Upper lobe of left lung (tissue), 4 donors: ENCODE results near the gene CINP.

ENCODE experiments used
- CTCF ChIP-seq, 6 experiments: fragments of 450-650 bp in 4 of 6; fragments of 200-600 bp in 2 of 6; sonication (generic) in 2 of 6; IDR thresholded peaks; one replicate each; pipeline ENCODE4 v1.5.1; 2016 to 2019; ENCODE audit warnings: antibody characterized with exemption in 6 of 6
- POLR2A ChIP-seq, 4 donors: fragments of 450-650 bp; IDR thresholded peaks; one replicate each; pipeline ENCODE4 v1.5.1; 2016 to 2017; ENCODE audit warnings: antibody characterized with exemption in 4 of 4, mild to moderate bottlenecking in 2 of 4

- TF ChIP-seq CTCF (IDR thresholded peaks at IDR 0.05), result peak in 2 of 6 experiments; percentile 29 to 38
- TF ChIP-seq POLR2A (IDR thresholded peaks at IDR 0.05), result peak in 2 of 4 donors; percentile 51 to 65
Observed at GRCh38 chr14:102319351-102320032, 43.2 kb downstream of the CINP start, which contains the start of gene ZNF839.
